GM12892 (cell line): ENCODE measurements around the gene GSDMA.

Experiments
- POLR2AphosphoS5 ChIP-seq: IDR thresholded peaks from 2 replicates; pipeline ENCODE4 v1.6.1; 2011; ENCODE audit warnings: low read depth, low read length, control low read depth
- TAF1 ChIP-seq: IDR thresholded peaks from 2 replicates; pipeline ENCODE4 v1.6.1; 2011; ENCODE audit warnings: low read depth, mild to moderate bottlenecking, control low read depth, low read length, borderline replicate concordance

GRCh38 chr17:39981207-39981741 is 18.5 kb downstream of the GSDMA start:
- TF ChIP-seq POLR2AphosphoS5 (no peak), TAF1 (no peak)
